ENCODE measurements around the gene RTCB.
A peak's percentile ranks its signal among the peaks of the same experiment; 100 is the strongest.

Gene RTCB

DNA sequence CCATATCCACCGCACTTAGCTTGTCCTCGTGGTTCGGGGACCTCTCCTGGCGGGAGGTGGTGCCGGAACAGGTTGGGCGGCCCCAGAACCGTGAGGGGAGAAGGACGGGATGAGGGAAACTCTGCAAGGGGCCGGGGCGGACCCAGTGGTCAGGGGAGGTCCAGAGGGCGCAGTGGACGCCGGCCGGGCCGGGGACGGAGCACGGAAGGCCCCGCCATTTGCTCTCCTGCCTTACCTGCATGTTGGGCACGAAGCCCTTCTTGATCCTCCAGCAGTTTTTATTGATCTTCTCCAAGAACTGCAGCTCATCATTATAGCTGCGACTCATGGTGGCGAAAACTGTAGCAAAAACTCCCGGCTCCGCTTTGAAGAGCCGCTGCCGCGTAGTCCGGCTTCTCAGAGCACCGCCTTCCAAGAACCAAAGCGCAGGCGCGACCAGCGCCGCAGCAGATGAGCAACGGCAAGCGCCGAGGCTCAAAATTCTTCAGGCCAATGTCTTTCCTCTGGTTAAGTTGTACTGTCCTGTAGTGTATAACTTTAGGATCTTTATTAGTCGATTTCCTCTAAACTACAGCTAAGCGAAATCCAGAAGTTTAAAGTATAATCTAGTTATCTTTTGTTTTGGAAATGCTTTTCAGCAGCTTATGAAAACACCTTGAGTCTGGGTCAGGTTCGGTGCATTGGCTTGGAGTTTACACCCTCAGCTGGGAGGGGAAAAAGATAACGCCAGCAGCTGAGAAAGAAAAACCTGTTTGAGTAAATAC is at the start of gene RTCB:
TSS of gene RTCB (minus strand) at position 419 of the 764 bp plus-strand sequence. CDS start at position 328, 91 bp downstream.
- TF ChIP-seq ZFX (IDR thresholded peaks at IDR 0.05) = peak; percentile 76
- no peak for TF ChIP-seq CTCF (conservative IDR thresholded peaks at IDR 0.05)
- H3K27ac ChIP-seq = peak within 1 kb of the TSS; percentile 80

- no peak overlapping the region for H3K27ac ChIP-seq
- TF ChIP-seq ZFX (IDR thresholded peaks at IDR 0.05) = no peak
- no peak for TF ChIP-seq CTCF (conservative IDR thresholded peaks at IDR 0.05)
Measured at GRCh38 chr22:32457031-32457430, 45.0 kb upstream of the RTCB start.

DNA sequence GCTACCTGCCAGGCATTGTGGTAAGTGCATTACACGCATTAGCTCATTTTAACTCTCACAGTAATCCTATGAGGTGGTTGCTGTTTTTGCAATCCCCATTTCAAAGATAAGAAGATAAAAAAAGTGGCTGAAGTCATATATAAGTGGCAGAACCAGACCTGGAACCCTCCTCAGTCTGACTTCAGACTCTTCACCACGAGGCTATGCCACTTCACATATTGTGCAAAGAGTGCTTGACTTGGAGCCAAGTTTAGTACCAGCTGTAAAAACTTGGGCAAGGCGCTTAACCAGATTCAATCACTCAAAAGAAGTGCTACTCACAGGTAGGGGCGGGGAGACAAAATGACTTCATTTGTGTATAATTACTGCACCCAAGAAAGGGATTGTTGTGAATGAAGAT is 36.9 kb upstream of the RTCB start:
- no peak for TF ChIP-seq CTCF (conservative IDR thresholded peaks at IDR 0.05)
- no peak for TF ChIP-seq ZFX (IDR thresholded peaks at IDR 0.05)
- H3K27ac ChIP-seq = no peak overlapping the region

DNA sequence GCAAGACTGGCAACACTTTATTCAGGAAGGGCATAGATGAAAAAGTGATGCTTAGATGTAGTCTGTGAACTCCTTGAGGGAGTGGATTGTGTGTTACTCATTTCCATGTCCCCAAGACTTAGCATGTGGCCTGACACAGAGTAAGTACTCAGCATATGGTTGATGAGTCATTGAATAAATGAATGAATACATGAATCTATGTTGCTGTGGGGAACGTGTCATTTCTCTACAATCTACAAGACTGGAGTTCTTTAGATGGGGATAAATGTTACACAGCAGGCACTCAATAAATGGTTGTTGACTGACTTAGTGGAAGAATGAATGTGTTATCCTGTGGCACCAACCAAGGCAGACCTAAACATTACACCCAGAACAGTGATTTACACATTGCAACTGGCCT is 34.3 kb upstream of the RTCB start:
- no peak for TF ChIP-seq ZFX (IDR thresholded peaks at IDR 0.05)
- no peak for TF ChIP-seq CTCF (conservative IDR thresholded peaks at IDR 0.05)
- no peak overlapping the region for H3K27ac ChIP-seq

DNA sequence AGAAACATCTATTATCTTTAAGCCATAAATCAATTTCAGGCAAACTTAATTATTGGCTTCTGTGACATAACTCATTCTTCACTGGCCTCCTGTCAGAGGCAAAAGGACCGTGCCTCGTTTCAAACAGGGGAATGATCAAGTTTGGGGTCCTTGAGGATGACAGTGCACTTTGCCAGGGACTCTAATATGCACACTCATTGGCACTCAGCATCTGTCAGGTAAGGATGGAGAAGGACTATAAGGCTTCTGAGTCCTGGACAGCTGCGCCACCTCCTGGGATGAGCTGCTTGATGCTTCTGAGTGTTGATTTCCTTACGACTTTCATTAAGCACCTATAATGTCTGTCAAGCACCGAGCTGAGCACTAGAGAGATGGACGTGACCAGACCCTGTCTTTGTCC is 32.0 kb upstream of the RTCB start:
- TF ChIP-seq ZFX (IDR thresholded peaks at IDR 0.05) (no peak), CTCF (conservative IDR thresholded peaks at IDR 0.05) (peak; percentile 69)
- no peak overlapping the region for H3K27ac ChIP-seq

- TF ChIP-seq CTCF (conservative IDR thresholded peaks at IDR 0.05) (no peak), ZFX (IDR thresholded peaks at IDR 0.05) (no peak)
- no peak overlapping the region for H3K27ac ChIP-seq
Measured at GRCh38 chr22:32430352-32430751, 18.3 kb upstream of the RTCB start.

- no peak for TF ChIP-seq CTCF (conservative IDR thresholded peaks at IDR 0.05)
- TF ChIP-seq ZFX (IDR thresholded peaks at IDR 0.05) = no peak
- H3K27ac ChIP-seq = no peak overlapping the region
Measured at GRCh38 chr22:32426881-32427280, 14.8 kb upstream of the RTCB start.
